NCI-H2081 treated with DMSO at 0.1 percent for 48 hours (cell line): ENCODE results near the gene CASD1.

Experiments used
- DNase-seq: peaks from one replicate; lab custom pipeline; 2025; lab: John Stamatoyannopoulos, UW

Gene CASD1

GRCh38 chr7:94512735-94513564 lies 3.3 kb downstream of the CASD1 start:
- no peak for DNase-seq

DNA sequence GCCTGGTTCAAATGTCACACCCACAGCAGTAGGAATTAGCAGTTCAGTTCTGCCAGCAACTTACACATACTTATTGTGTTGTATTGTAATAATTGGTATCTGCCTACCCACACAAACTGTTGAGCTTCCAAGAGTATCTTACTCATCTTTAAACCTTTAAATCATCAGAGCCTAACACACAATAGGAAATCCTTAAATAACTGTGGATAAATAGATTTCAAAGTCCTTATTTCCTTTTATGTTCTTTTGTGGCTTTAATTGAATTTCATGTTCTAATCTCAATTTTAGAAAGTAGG lies 3.9 kb downstream of the CASD1 start:
- no peak for DNase-seq

DNA sequence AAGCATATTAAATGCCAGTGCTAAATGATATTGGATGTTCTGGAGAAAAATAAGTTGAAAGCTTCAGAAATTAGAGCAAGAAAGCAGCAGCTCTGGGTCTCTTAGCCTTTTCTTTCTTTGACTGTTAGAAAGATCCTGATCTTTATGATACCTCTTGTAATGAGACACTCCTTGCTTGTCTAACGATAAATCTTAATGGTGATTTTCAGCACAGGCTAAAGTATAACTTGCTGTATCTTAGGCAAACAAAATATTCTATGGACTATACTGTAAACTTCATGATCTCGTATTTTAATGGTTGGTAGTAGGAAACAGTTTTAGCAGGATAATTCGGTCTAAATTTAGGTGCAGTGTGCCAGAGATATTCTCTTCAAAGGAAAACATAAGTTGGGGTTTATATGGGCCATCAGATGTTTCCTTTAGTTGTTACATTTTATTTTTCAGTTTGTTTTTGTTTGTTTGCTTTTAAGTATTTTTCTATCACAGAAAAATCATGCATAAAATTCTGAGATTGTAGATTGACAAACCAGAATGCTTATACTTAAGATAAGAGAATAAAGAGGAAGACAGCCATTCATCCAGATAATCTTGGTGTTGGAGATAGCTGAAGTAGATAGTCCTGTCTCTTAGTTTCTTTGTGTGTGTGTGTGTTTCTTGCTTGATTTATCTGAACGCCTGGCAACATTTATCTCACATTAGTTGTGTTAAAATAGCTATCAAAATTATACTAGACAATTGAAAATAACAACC lies 4.7 kb downstream of the CASD1 start:
- DNase-seq = no peak

GRCh38 chr7:94514917-94515316 lies 5.3 kb downstream of the CASD1 start:
- DNase-seq = no peak

DNA sequence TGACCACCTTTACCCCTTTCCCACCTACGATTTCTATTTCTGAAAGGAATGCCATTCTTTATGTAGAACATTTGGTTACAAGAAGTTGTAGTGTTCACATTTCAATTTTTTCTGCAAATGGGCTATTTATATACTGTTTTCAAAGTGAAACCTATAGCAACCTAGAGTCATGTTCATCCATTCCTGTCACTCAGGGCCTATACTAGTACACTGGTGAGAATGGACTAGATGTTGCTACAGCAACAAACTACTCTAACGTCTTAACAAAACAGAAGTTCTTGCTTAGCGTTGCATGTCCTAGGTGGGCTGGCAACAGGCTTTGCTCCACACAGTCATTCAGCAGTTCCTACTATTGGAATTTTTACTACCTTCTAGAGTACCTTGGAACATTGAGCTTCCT lies 16.3 kb downstream of the CASD1 start:
- DNase-seq = no peak

DNA sequence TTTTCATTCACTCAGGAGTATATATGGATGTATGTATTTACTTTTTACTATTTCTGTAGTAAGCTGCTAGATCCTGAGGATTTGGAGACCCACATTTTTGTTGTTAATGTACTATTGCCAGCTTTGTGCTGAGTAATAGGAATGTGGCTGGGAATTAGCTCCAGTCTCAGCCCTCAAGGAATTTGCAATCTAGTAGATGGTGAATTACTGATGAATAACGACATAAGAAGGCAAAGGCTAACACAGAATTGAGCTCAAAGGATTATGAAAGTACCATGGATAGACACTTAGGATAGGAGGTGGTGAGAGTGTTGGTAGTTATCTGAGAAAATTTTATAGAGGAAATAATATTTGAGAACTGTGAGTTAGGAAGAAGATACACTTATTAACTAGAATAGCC lies 19.9 kb downstream of the CASD1 start:
- DNase-seq = no peak

- no peak for DNase-seq
Observed at GRCh38 chr7:94530109-94530508, 20.5 kb downstream of the CASD1 start.

DNA sequence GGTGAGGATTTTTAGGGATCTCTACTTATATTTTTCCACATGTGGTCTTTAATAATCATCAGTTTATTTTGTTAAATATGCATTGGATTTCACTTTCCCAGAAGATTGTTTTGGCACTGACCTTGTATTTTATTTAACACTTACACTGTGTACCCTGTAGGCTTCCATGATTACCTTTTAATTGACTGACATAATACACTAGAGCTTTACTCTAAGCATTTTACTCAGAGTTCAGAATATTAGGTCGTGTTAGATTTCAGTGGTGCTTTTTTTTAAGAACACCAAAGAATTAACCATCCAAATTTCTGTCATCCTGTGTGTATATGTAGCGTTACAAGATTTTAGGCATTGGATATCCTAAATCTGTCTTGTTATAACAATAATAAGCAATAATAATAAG lies 23.1 kb downstream of the CASD1 start:
- DNase-seq = no peak

DNA sequence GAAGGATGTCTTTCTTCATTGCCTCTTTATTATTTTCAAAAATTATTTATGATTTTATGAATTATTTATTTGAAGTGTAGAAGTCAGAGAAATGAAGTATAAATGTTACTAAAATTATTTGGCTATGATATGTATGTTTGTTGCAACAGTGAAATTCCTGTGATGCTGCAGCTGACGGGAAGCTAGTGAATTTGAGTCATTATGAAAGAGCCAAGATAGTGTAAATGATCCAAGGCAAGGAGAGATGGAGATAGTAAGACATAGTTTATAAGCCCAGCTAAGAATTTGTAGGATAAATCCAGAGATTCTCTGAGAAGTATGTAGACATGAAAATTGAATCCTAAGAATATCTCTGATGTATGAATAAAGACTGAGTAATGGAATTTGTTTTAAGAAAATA lies 30.8 kb downstream of the CASD1 start:
- no peak for DNase-seq

DNA sequence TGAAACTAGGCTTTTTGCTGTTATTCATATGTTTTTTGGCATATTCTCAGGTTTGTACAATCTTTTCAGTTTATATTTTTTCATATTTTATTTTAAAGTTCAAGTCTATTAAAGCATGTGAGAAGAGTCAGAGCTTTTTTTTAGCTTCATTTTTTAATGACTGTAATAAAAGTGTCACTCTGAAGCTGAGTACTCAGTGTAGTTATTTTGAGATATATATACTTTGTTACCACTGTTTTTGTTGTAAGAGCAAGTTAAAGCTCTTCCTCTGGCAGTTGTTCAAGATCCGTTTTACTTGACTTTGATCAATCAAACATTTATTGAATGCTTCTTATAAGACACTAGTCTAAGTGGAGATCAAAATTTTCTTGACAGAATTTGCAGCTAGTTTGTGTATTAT lies 37.5 kb downstream of the CASD1 start:
- DNase-seq = no peak

DNA sequence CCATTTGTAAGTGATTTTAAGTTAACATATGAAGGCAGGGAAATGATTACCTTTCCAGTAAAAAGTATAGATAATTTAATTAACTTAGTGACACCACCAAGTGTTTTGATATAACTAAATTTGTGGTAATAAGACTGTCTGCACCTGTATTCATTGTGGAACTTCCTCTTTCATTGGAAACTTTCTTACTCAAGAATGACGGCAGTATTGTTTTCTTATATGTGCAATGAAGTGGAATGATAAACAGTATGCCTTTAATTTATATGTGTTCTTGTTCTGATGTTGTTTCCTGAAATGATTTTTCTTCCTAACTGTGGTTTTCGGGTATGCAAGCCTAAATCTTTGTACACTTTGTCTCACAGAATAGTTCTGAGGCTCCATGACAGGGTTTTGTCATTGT lies 46.4 kb downstream of the CASD1 start:
- no peak for DNase-seq

DNA sequence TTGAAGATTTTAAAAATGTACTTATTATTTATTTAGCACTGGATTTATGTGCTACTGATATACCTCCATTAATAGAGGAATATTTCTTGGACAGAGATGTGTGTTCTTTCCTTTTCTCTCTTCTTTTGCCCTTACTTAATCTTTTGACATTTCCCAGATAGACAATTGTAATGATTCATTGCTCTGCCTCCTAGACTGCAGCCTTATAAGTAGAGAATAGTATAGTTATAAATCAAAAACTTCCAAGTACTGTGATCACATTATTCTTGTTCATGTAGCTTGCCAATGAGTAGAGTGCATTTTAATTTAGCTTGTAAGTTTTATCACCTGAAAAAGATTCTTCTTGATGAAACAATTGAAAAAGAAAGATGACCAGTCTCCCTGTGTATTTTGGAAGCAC lies 47.6 kb downstream of the CASD1 start:
- no peak for DNase-seq

- DNase-seq = no peak
Observed at GRCh38 chr7:94559972-94560371, 50.4 kb downstream of the CASD1 start.

DNA sequence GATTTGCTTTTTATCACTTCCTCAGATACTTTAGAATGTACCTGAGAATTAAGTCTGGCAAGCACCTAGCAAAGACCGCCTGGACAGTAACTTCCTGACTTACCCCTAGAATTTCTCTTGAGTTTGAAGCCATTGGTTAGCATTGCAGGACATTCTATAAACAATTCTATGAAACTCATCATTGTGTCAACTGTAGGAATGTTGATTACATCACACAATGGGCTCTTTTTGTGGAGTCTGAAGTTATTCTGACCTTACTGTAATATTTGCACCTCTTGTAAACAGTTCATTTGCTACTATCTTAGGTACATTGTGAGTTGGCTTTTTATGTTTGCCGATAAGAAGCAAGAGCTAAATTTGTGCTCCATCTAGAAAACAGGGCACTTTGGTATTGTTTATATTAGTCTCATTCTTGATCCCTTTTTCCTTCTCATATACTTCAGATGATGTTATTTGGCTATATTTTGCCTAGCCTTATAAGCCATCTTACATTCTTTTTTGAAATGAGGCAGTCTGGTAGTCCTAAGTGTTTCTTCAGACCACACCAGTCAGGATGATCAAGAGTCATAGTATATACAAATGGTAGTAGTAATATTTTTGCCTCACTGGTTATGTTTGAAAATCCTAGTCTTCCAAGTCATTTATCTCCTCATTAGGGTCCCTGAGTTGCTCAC lies 52.4 kb downstream of the CASD1 start:
- no peak for DNase-seq

DNA sequence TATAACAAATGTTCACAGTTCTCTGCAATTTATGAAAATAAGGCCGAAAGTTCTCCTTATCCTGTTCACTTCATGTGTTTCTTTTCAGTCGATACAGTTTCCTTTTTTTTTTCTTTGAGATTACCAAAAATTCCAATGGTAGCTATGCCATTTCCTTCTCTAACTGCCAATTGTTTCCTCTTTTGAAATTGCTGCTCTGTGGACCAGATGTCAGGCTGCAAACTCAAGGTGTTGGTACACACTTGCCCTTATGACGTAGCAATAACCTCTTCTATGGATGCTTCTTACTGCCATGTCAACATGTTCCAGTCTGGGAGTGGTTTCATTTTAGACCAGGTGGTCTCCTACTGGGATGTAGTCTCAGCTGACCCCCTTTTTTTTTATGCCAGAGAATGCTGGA lies 52.9 kb downstream of the CASD1 start:
- no peak for DNase-seq

DNA sequence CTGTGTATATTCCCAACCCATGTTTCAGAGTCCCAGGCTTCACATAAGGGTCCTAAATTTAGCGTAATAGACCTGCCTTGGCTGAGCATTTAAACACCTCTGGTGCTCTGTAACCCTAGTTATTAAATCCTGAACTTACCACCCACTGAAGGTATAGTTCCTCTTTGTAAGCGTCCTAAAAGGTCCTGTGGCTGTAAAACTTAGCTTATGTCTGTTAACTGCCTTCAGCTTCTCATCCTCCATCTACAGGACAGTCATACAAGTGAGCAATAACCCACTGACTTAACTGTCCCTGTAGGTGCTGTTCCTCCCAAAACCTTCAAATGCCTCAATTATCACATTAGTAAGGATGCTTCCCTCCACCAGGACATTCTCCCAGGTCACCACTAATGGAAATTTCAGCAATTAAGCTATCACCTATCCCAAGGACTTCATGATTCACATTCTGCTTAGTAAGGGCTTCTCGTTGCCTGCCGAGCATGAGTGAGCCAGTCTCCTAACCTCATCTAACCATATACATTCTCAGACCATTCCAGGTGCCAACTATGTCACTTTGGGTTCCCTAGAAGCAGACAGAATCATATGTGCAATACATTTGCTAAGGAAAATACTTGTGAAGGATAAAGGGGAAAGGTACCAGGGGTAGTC lies 55.8 kb downstream of the CASD1 start:
- DNase-seq = no peak

DNA sequence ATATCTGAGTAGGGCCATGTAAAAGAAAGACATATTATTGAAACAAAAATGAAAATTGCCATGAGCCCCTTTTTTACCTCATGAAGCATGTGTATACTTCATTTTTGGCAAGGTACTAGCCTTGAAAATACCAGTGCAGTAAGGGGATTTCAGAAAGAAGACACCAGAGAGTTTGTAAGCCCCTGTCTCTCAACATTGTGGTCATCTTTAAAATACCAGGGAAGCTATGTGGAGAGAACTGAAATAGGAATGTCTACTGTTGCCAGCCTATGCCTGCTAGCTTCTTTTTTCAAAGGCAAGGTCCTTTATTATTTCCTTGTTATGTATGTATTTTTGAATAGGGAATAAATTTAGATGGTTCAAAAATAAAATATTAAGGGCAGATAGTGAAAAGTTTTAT lies 57.8 kb downstream of the CASD1 start:
- no peak for DNase-seq

- DNase-seq = no peak
Observed at GRCh38 chr7:94571816-94572215, 62.2 kb downstream of the CASD1 start.

DNA sequence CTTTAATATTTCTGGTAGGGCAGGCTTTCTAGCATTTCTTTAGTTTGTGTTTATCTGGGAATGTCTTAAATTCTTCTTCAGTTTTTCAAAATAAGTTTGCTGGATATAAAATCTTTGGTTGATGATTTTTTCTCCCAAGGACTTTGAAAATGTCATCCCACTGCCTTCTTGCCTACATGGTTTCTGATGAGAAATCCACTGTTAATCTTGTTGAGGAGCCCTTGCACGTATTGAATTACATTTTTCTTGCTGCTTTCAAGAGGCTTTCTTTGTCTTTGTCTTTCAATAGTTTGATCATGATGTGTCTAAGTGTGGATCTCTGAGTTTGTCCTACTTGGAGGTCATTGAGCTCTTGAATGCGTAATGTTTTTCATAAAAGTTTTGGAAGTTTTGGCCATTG lies 66.0 kb downstream of the CASD1 start:
- DNase-seq = no peak

DNA sequence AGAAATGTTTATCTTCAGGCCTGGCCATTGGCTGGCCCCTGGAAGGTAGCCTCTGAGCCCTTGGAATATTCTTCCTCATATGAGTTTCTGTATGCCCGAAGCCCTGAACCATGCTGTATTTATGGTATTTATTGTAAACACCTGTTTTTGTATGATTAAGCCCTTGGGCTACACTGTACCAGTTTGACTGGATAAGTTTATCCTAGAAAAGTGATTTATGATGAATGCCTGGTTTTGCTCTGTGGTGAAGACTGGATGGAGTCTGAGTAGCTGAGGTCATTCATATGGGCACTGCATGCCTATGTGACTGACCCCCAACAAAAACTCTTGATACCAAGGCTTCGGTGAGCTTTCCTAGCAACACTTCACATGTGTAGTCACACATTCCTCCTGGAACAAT lies 66.7 kb downstream of the CASD1 start:
- no peak for DNase-seq

GRCh38 chr7:94577357-94577756 lies 67.7 kb downstream of the CASD1 start:
- DNase-seq = no peak

- DNase-seq = no peak
Observed at GRCh38 chr7:94578614-94579013, 69.0 kb downstream of the CASD1 start.

DNA sequence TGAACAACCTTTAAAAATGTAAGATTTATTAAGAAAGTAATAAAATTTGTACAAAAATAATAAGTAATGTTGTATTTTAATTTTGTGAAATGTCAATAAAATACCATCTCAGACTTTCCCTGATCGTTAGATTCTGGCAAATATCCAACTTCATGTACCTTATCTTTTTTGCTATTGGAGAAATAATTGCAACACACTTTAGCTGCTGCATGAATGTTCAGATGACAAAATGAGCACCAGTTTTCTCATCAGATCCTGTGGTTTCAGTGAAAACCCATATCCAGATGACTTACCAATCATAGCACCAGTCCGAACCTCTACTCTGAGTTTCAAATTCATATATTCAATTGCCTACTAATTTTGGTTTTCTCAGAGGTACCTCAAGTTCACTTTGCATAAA lies 69.9 kb downstream of the CASD1 start:
- DNase-seq = no peak
